Measurements from ENCODE around the gene MYNN.
A peak's percentile ranks its signal among the peaks of the same experiment; 100 is the strongest.

The MYNN gene

DNA sequence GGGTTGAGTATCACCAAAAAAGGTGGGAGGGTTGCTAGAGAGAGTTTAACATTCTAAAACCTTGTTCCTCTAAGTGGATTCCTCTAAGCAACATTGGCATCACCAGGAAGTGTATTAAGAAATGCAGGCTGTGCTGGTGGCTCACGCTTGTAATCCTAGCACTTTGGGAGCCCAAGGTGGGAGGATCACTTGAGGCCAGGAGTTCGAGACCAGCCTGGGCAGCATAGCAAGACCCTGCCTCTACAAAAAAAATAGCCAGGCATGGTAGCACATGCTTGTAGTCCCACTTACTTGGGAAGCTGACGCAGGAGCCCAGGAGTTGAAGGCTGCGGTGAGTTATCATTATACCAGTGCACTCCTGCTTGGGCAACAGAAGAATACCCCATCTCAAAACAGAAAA is 4.6 kb downstream of the MYNN start:
- Histone ChIP-seq H3K27ac (ENCODE audit: low read depth, low read length) (no peak overlapping the region), H3K4me3 (ENCODE audit: low read depth, low read length) (no peak overlapping the region), H3K79me2 (ENCODE audit: control insufficient read depth, insufficient read depth, low read length, unreplicated experiment) (peaks cover 39% of the 10 kb centered on the region), H2AFZ (ENCODE audit: low read length, unreplicated experiment) (no peak overlapping the region), H3K4me1 (ENCODE audit: control insufficient read depth, insufficient read depth, low read length, unreplicated experiment) (peaks cover 18% of the 10 kb centered on the region), H3K27me3 (ENCODE audit: insufficient read depth, low read length) (no peaks in the 10 kb centered on the region), H3K36me3 (ENCODE audit: insufficient read depth, low read length) (peaks cover 69% of the 10 kb centered on the region)

DNA sequence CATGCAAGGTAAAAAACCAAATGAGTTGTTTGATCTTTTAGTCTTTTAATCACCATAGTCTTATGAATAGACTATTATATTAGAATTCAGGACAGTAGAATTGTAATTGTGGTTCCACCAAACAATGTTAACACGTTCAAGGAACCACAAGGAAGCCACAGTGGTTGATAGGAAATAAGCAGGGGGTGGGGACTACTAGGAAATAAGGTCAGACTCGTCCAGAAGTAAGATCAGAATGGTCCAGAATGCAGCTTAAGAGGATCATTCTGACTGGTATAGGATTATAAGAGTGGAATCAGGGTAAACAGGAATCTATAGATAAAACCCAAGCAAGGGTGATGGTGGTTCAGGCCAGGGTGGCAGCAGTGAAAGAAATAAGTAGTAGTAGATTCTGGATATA is 7.5 kb downstream of the MYNN start:
- Histone ChIP-seq H3K36me3 (ENCODE audit: insufficient read depth, low read length) (peaks cover 61% of the 10 kb centered on the region), H3K79me2 (ENCODE audit: control insufficient read depth, insufficient read depth, low read length, unreplicated experiment) (peaks cover 18% of the 10 kb centered on the region), H3K4me1 (ENCODE audit: control insufficient read depth, insufficient read depth, low read length, unreplicated experiment) (no peaks in the 10 kb centered on the region), H3K4me3 (ENCODE audit: low read depth, low read length) (no peak overlapping the region), H2AFZ (ENCODE audit: low read length, unreplicated experiment) (no peak overlapping the region), H3K27me3 (ENCODE audit: insufficient read depth, low read length) (no peaks in the 10 kb centered on the region), H3K27ac (ENCODE audit: low read depth, low read length) (no peak overlapping the region)

DNA sequence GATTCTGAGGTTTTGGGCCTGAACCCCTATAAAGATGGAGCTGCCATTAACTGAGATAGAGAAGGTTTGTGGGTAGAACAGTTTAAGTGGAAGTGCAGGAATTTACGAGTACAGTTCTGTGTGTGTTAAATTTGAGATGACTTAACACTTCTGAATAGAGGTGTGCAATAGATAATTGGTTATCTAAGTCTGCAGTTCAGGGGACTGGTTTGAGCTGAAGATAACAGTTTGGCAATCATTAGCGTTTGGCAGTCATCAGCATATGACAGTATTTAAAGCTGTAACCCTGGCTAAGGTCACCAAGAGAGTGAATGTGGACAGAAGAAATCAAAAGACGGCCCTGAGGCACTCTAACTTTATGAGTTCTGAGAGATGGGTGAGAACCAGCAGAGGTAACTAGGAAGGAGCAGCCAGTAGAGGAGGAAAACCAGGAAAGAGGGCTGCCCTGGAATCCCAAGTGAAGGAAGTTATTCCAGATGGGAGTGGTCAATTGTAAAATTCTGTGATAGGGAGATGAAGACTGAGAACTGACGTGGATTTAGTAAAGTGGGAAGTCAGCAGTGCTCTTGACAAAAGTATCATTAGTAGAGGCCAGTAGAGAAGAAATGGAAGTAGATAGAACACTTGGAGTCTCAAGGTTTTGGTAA is 8.1 kb downstream of the MYNN start:
- Histone ChIP-seq H3K36me3 (ENCODE audit: insufficient read depth, low read length) (peaks cover 61% of the 10 kb centered on the region), H3K4me1 (ENCODE audit: control insufficient read depth, insufficient read depth, low read length, unreplicated experiment) (no peaks in the 10 kb centered on the region), H3K4me3 (ENCODE audit: low read depth, low read length) (no peak overlapping the region), H3K79me2 (ENCODE audit: control insufficient read depth, insufficient read depth, low read length, unreplicated experiment) (peaks cover 12% of the 10 kb centered on the region), H2AFZ (ENCODE audit: low read length, unreplicated experiment) (no peak overlapping the region), H3K27me3 (ENCODE audit: insufficient read depth, low read length) (no peaks in the 10 kb centered on the region), H3K27ac (ENCODE audit: low read depth, low read length) (no peak overlapping the region)

DNA sequence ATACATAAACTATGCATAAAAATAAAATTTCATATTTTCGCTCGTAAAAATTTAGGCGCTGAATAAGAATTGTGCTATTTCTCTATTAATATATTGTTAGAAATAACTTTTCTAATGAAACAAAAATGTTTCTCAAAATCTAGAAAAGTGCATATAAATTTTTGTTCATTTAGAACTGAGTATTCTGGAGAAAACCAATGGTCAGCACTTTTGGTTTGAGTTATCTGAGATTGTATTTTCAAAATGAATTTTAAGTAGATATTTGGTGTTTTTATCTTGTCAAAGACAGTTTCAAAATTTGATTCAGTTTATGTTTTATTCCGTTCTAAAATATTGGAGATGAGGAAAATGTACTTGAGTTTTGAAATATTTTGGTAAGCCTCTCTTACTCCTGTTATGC is 13.9 kb downstream of the MYNN start:
- Histone ChIP-seq H3K4me3 (ENCODE audit: low read depth, low read length) (no peak overlapping the region), H3K36me3 (ENCODE audit: insufficient read depth, low read length) (peaks cover 46% of the 10 kb centered on the region), H3K4me1 (ENCODE audit: control insufficient read depth, insufficient read depth, low read length, unreplicated experiment) (peaks cover 10% of the 10 kb centered on the region), H3K27ac (ENCODE audit: low read depth, low read length) (no peak overlapping the region), H2AFZ (ENCODE audit: low read length, unreplicated experiment) (no peak overlapping the region), H3K27me3 (ENCODE audit: insufficient read depth, low read length) (no peaks in the 10 kb centered on the region), H3K79me2 (ENCODE audit: control insufficient read depth, insufficient read depth, low read length, unreplicated experiment) (no peaks in the 10 kb centered on the region)

DNA sequence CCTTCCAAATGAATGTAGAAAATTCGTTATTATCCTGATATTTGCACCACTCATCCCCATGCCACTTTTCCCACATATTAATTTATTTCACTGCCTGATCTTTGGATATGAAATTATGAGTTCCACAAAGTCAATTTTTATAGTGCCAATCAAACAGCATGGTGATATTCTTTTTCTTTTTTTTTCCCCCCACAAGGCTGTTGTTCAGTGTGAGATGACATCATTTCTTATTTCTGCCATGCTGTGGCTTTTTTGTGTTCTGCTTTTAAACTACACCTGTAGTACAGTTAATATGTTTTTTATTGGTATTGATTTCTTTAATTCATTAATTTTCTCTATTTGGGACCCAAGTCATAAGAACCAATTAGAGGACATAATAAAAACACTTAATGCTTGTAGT is 14.6 kb downstream of the MYNN start:
- H3K4me1 ChIP-seq (ENCODE audit: control insufficient read depth, insufficient read depth, low read length, unreplicated experiment), result peaks cover 10% of the 10 kb centered on the region
- peaks cover 50% of the 10 kb centered on the region for H3K36me3 ChIP-seq (ENCODE audit: insufficient read depth, low read length)

DNA sequence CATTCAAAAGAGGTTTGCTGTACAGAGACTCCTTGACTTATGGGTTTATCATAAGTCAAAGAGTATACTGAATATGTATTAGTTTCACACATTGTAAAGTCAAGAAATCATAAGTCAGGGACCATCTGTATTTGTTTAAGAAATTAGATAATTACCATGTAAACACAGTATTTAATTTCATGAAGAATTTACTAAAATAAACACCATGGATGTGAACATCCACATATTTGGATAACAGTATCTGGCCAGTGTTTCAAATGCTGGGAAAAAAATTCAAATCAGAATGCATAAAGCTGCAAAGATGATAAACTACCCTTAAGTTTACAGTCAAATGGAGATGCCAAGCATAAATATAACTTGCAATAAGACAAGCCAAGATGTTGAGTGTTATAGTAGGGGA is 17.0 kb downstream of the MYNN start:
- no peak overlapping the region for H2AFZ ChIP-seq (ENCODE audit: low read length, unreplicated experiment)
- no peak overlapping the region for H3K27ac ChIP-seq (ENCODE audit: low read depth, low read length)
- no peak overlapping the region for H3K4me3 ChIP-seq (ENCODE audit: low read depth, low read length)
- peaks cover 10% of the 10 kb centered on the region for H3K4me1 ChIP-seq (ENCODE audit: control insufficient read depth, insufficient read depth, low read length, unreplicated experiment)
- no peaks in the 10 kb centered on the region for H3K27me3 ChIP-seq (ENCODE audit: insufficient read depth, low read length)
- no peaks in the 10 kb centered on the region for H3K79me2 ChIP-seq (ENCODE audit: control insufficient read depth, insufficient read depth, low read length, unreplicated experiment)
- H3K36me3 ChIP-seq (ENCODE audit: insufficient read depth, low read length), result peaks cover 48% of the 10 kb centered on the region

More for the DNA sequence above, 14.6 kb downstream of the MYNN start:
- Histone ChIP-seq H2AFZ (ENCODE audit: low read length, unreplicated experiment) (no peak overlapping the region), H3K27ac (ENCODE audit: low read depth, low read length) (no peak overlapping the region), H3K27me3 (ENCODE audit: insufficient read depth, low read length) (no peaks in the 10 kb centered on the region), H3K79me2 (ENCODE audit: control insufficient read depth, insufficient read depth, low read length, unreplicated experiment) (no peaks in the 10 kb centered on the region), H3K4me3 (ENCODE audit: low read depth, low read length) (no peak overlapping the region)

DNA sequence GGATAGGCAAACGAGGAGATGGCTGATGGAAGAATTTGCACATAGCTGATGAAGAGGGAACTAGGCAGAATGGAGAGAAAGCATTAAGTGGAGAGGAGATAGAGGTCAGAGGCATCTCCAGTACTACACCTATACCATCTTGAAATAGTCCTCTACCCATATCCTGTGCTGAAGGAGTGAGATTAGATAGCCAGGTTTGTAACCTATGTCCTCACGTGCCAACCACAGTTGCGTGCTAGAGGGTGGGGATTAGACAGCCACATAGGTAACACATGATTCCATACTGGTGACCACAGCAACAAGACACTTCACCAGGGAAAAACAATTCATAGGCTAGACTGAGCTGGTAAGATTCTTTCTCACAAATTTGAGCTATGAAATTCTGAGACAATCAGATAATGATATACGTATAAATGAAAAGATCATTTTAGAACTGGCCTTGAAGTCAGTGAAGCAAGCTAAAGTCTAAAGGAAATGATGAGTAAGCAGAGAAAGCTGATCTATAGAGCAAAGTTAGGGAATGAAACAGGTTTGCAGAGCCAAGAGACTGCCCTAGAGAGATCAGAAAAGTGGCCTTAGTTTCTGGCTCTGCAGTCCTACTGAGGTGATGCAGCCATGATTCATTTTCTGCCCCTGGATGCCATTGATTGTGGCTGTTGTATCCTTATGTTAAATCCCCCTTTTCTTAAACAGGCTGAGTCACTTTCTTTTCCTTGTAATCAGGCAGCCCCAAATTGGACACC is 17.7 kb downstream of the MYNN start:
- Histone ChIP-seq H3K79me2 (ENCODE audit: control insufficient read depth, insufficient read depth, low read length, unreplicated experiment) (no peaks in the 10 kb centered on the region), H3K27ac (ENCODE audit: low read depth, low read length) (peak overlapping the region; percentile 9), H2AFZ (ENCODE audit: low read length, unreplicated experiment) (no peak overlapping the region), H3K36me3 (ENCODE audit: insufficient read depth, low read length) (peaks cover 44% of the 10 kb centered on the region), H3K4me1 (ENCODE audit: control insufficient read depth, insufficient read depth, low read length, unreplicated experiment) (peaks cover 10% of the 10 kb centered on the region), H3K4me3 (ENCODE audit: low read depth, low read length) (no peak overlapping the region), H3K27me3 (ENCODE audit: insufficient read depth, low read length) (no peaks in the 10 kb centered on the region)

DNA sequence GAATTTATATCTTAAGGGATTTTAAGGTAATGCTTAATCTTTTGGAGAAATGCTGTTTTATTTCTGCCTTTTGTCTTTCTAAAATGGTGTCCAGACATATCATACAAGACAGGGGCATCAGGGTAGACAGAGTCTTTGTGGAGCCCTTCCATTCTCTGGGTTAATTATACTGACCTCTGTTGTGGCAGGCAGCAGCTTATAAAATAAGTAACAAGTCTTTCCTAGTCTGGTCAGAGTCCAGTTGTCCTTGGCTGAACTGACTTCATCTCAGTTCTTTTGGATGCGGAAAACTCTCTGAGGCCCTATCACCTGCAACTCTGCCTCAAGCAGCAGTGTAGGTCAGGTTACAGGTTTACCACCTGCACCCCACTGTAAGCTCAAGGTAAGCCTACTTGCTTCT is 19.2 kb downstream of the MYNN start:
- no peak overlapping the region for H3K4me3 ChIP-seq (ENCODE audit: low read depth, low read length)
- H3K27ac ChIP-seq (ENCODE audit: low read depth, low read length), result no peak overlapping the region
- peaks cover 10% of the 10 kb centered on the region for H3K4me1 ChIP-seq (ENCODE audit: control insufficient read depth, insufficient read depth, low read length, unreplicated experiment)
- no peaks in the 10 kb centered on the region for H3K27me3 ChIP-seq (ENCODE audit: insufficient read depth, low read length)
- no peaks in the 10 kb centered on the region for H3K79me2 ChIP-seq (ENCODE audit: control insufficient read depth, insufficient read depth, low read length, unreplicated experiment)
- peaks cover 32% of the 10 kb centered on the region for H3K36me3 ChIP-seq (ENCODE audit: insufficient read depth, low read length)
- no peak overlapping the region for H2AFZ ChIP-seq (ENCODE audit: low read length, unreplicated experiment)

DNA sequence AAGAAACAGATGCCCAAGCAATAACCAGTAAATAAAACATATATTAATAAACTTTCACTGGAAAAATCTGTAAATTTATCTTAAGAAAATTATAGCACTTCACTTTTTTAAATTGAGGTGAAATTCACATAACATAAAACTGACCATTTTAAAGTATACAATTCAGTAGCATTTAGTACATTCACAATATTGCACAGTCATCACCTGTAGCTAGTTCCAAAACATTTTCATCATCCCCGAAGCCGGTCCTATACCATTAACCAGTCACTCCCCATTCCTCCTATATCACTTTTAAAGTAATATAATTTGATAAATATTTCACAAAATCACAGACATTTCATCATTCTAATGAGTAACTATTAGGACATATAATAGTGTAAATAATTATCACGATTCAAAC is 31.5 kb downstream of the MYNN start:
- H3K4me1 ChIP-seq (ENCODE audit: control insufficient read depth, insufficient read depth, low read length, unreplicated experiment), result no peaks in the 10 kb centered on the region
- no peaks in the 10 kb centered on the region for H3K79me2 ChIP-seq (ENCODE audit: control insufficient read depth, insufficient read depth, low read length, unreplicated experiment)
- H3K27ac ChIP-seq (ENCODE audit: low read depth, low read length), result no peak overlapping the region
- H3K27me3 ChIP-seq (ENCODE audit: insufficient read depth, low read length), result no peaks in the 10 kb centered on the region
- no peak overlapping the region for H3K4me3 ChIP-seq (ENCODE audit: low read depth, low read length)
- 0 out of 2 replicates have a peak, but pooled peaks cover 7% of the 10 kb centered on the region for H3K36me3 ChIP-seq (ENCODE audit: insufficient read depth, low read length)
- H2AFZ ChIP-seq (ENCODE audit: low read length, unreplicated experiment), result no peak overlapping the region

DNA sequence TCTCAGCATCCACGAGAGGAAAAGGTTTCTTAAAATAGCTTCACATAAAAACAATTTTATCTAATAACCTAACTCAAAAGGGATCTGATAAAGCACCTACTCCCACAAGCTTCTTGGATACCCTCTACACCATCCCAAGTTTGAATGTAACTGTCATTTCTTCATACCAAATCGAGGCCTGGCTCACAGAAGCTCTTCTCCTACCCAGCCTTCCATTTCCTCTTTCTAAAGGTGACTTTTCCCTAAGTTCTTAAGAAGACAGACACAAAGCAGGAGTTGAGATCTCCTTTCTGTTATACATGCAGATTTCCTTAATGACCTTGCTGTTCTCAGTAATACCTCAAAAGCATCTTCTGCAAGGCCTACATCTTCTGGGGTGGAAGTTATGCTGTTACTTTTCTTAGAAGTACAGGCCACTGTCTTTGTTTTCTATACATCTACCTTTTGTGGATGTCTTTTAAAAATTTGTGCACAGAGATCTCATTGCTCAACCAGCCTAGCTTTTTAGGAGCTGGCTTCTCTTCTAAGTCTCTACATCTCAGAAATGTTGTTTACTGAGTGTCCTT is 36.1 kb downstream of the MYNN start:
- no peaks in the 10 kb centered on the region for H3K27me3 ChIP-seq (ENCODE audit: insufficient read depth, low read length)
- H3K27ac ChIP-seq (ENCODE audit: low read depth, low read length), result no peak overlapping the region
- peaks cover 11% of the 10 kb centered on the region for H3K79me2 ChIP-seq (ENCODE audit: control insufficient read depth, insufficient read depth, low read length, unreplicated experiment)
- H3K4me1 ChIP-seq (ENCODE audit: control insufficient read depth, insufficient read depth, low read length, unreplicated experiment), result peaks cover 11% of the 10 kb centered on the region
- H3K4me3 ChIP-seq (ENCODE audit: low read depth, low read length), result no peak overlapping the region
- no peaks in the 10 kb centered on the region for H3K36me3 ChIP-seq (ENCODE audit: insufficient read depth, low read length)
- H2AFZ ChIP-seq (ENCODE audit: low read length, unreplicated experiment), result no peak overlapping the region

Measured in ACC112 (cell line).